ENCODE data around the gene SLC7A4.
A peak's percentile ranks its signal among the peaks of the same experiment; 100 is the strongest.
"Not testable (repeated sequence)": the region's sequence is repeated elsewhere in the genome, so short reads cannot be mapped to it uniquely, and the experiment has no call there.

SLC7A4 gene

GRCh38 chr22:21061660-21062321, 29.4 kb upstream of the SLC7A4 start:
- not testable (repeated sequence) for DNase-seq

GRCh38 chr22:21060363-21060762, 28.0 kb upstream of the SLC7A4 start:
- DNase-seq, result not testable (repeated sequence)

GRCh38 chr22:21055880-21056319, 23.5 kb upstream of the SLC7A4 start:
- DNase-seq, result no peak

- DNase-seq, result no peak
These were observed 23.1 kb upstream of the SLC7A4 start for GRCh38 chr22:21055564-21055834.

DNA sequence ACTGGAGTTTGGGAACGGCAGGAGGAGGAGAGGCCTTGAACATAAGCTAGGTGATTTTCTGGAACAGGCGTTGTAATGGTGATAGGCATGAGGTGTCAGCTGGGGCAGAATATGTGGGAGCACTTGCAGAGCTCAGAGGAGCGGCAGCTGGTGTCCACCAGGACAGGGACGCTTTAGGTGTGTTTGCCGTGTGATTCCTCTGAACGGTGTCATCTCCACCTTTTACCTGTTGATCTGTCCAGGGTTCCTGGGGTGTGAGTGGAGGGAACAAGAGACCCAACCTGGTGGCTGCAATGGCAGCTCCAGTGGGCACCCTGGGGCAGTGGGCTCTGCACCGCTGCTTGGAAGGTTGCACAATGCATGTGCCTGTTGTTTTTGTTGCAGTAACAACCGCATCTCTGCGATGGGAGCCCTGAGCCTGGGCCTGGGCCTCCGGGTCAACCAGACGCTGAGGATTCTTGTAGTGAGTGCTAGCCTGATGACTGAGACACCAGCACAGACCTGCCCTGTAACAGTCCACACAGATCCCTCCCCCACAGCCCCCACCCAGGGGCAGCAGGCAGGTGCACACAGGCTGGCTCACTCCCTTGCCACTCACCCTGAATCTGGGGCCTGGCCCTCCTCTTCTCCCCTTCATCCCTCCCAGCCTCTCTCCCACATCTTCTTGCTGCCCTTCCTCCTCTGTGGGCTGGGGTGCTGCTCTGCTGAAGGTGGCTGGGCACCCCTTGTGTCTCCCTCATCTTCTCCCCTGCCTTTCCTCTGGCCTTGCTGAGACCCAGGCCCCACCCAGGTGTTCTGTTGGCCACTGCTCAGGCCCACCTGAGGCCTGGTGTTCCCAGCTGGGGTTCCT, 22.6 kb upstream of the SLC7A4 start:
- DNase-seq, result no peak

GRCh38 chr22:21054046-21054713, 21.8 kb upstream of the SLC7A4 start:
- no peak for DNase-seq

DNA sequence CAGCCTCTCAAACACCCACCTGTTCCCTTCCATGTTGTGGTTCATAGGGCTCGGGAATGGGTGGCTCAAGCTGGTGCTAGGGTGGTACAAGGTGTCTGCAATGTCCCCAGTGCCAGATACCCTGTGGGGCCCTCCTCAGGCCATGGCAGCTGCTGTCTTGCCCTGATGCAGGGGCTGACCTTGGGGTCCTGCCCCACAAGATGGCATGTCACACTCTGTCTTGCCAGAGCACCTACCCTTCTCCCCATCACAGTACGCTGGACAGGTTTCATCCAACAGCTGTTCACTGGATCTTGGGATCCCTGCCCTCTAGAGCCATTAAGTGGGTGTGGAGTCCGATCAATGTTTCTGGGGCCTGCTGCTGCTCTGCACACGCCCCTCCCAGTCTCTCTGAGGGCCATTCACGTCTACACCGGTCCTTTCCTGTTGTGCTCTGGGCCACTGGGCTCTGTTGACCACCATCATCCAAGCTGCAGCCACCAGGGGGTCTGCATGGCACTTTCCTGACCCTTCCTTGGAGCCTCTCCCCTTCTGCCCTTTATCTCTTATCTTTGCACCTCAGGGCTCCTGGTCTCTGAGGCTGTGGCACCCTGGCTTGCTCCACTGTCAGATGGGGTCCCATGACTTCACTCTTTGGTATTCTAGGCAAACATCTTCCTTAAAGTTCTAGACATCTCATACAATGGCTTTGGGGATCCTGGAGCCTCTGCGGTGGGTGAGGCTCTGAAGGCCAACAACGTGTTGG, 20.5 kb upstream of the SLC7A4 start:
- no peak for DNase-seq

- DNase-seq, result no peak
These were observed 19.6 kb upstream of the SLC7A4 start for GRCh38 chr22:21051831-21052400.

- DNase-seq, result no peak
These were observed 18.9 kb upstream of the SLC7A4 start for GRCh38 chr22:21051145-21051830.

DNA sequence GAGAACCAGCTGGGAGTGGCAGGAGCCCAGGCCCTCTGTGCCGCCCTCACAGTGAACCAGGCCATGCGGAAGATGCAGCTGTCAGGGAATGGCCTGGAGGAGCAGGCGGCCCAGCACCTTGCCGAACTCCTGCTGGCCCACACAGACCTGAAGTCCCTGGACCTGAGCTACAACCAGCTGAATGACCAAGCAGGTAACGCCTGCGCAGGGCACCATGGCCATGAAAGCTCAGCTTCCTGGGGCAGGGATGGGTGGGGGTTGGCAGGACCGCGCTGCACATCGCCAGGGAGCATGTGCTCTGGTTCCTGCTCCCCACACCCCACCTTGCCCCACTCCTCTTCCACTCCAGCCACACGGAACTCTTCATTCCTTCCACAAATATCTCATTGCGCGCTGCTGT, 16.6 kb upstream of the SLC7A4 start:
- DNase-seq, result not testable (repeated sequence)

DNA sequence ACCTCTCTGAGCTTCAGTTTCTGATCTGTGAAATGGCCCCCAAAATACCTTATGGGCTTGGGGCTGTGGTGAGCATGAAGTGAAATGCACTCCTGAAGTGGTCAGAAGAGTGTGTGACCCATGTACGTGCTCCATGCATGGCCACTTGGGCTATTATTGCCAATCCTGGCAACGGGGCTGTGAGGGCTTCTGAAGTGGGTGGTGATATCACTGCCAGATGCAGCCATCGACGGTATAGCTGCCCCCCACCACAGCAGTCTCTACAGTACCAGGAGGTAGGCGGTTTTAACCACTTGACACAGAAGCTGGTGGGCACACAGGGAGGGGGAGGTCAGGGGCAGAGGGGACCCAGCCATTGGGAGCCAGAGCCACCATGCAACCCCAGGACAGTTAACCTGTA, 16.1 kb upstream of the SLC7A4 start:
- peak; percentile 2 for DNase-seq

DNA sequence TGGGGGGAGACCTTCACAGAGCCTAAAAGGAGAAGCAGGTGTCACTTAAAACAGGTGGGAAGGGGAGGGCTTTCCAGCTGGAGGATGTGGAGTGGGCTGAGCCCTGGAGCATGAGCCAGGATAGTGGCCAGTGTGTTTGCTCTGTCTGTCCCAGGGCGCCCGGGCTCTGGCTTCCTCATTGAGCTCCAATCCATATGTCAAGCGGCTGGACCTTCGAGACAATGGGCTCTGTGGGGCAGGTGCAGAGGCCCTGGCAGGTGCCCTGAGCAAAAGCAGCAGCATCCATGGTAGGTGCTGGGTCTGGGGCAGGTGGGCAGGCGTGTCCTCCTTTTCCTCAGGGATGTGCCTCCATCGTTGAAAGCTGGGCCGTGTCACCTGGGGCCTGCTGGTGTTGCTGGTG, 15.4 kb upstream of the SLC7A4 start:
- peak; percentile 86 for DNase-seq

DNA sequence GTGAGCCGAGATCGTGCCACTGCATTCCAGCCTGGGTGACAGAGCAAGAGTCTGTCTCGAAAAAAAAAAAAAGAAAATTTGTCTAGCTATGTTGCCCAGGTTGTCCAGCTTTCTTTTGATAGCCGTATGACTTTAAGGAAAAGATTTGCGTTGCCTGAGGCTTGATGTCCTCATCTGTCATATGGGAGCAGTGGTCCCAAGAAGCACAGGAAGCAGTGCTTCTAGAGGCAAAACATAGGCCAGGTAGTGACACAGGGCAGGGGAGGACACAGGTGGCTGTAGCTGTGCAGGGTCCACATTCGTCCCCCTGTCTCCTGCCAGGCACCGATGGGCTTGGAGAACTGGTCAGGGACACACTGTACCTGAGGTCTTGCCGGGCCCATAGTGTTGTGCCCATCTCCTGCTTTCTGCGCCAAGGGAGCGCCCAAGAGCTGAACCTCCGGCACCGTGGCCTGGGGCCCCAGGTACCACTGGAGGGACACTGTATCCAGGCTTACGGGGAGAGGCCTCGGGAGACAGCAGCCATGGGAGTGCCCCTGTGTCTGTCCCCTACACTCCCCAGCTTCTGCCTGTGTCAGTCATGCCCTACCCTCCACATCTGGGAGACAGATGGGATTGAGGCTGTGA, 14.8 kb upstream of the SLC7A4 start:
- peak; percentile 28 for DNase-seq

- peak; percentile 91 for DNase-seq
These were observed 13.4 kb upstream of the SLC7A4 start, which contains the start of gene LRRC74B for GRCh38 chr22:21045585-21046294. LRRC74B (plus strand) TSS chr22:21045946; CDS start chr22:21045987, 41 bp downstream.

DNA sequence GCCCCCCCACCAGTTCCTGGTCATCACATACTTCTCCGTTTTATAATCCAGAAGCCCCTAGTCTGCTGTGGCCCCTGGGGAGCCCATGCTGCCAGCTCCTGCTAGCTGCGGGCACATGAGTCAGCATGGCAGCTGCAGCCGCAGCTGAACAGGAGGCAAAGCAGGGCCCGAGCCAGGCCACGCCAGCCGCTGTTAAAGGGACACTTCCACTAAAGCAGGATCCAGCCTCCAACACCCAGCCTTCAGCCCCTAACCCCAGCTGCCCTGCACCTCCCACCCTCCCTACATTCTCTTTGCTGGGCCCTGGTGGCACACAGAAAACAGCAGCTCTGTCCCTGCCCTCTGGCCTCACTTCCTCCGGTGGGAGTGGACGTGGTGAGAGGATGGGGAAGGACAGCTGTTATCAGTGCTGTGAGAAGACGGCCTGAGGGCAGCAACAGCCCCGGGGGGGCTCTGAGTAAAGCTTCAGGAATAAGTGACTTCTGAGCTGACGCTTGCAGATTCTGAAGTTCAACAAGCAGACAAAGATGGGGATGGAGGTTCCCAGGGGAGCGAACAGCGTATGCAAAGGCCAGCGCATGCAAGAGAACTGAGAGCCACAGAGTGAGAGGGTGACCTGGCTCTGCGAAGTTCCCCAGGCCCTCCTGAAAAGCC, 12.7 kb upstream of the SLC7A4 start:
- peak; percentile 60 for DNase-seq

- peak; percentile 20 for DNase-seq
These were observed 11.6 kb upstream of the SLC7A4 start for GRCh38 chr22:21043860-21044535.

GRCh38 chr22:21042978-21043859, 10.9 kb upstream of the SLC7A4 start:
- peak; percentile 78 for DNase-seq

- DNase-seq, result no peak
These were observed 9.6 kb upstream of the SLC7A4 start for GRCh38 chr22:21041937-21042336.

GRCh38 chr22:21039158-21039557, 6.8 kb upstream of the SLC7A4 start:
- DNase-seq, result not testable (repeated sequence)
